Cerebellar cortex (tissue), 1 donor: ENCODE data around the gene PML.
"Not testable (repeated sequence)": the region's sequence is repeated elsewhere in the genome, so short reads cannot be mapped to it uniquely, and the experiment has no call there.

Source experiments
- DNase-seq: peaks from one replicate; pipeline ENCODE4 v3.0.0-alpha.2; 2015; ENCODE audit warnings: low spot score

Gene PML

GRCh38 chr15:74060251-74060650, 65.7 kb downstream of the PML start:
- no peak for DNase-seq

DNA sequence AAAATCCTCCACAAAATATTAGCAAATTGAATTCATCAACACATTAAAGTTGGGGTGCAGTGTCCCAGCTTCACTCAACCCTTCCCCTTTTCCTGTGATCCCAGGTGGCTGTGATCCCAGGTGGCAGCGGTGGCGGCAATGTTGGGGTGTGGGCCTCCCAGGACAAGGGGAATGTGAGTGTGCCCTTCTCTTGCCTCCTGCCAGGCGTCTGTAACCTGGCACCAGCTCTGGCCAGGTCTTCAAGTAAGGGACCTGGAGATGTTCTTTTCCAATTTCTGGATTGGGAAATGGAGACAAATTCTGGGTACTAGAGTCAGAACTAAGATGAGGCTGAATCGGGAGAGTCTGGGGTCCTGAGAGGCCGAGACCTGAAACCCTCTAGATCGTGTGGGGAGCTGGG, 67.7 kb downstream of the PML start:
- no peak for DNase-seq

- DNase-seq: no peak
Measured at GRCh38 chr15:74062671-74063070, 68.2 kb downstream of the PML start.

GRCh38 chr15:74063425-74064146, 69.1 kb downstream of the PML start:
- not testable (repeated sequence) for DNase-seq

DNA sequence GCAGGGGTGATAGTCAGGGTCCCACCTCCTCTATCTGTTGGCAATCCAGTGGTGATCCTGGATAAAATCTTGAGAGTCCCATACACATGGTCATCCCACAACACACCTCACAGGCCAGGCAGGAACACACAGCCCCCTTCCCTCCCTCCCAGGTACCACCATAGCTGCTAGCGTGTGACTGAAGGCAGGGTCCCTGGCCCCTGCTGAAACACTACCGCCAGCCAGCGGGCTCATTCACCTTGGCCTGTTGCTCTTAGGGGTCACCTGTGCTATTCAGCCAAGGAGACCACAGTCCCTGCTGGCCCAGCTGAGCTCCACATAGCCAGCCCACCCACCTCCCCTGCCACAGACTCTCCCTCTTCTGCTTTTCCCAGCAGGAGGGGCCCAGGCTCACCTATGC, 69.7 kb downstream of the PML start:
- not testable (repeated sequence) for DNase-seq

DNA sequence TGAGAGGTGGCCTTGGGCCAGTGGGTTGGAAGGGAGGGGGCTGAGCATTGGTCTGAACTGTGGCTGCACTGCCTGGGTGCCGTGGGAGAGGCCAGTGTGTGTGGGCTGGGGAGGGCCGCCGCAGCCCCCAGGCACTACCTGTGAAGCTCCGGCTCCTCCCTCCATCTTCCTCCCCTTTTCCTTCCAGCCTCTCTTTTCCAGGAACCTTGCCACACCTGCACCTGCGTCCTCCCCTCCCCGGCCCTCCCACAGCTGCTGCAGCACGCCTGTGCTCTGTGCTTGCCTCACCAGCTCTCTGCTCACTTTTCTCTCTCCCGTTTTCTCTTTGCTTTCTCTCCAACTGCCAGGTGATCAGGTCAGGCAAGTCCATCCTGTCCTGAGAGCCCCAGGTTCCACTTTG, 70.3 kb downstream of the PML start:
- DNase-seq: not testable (repeated sequence)

DNA sequence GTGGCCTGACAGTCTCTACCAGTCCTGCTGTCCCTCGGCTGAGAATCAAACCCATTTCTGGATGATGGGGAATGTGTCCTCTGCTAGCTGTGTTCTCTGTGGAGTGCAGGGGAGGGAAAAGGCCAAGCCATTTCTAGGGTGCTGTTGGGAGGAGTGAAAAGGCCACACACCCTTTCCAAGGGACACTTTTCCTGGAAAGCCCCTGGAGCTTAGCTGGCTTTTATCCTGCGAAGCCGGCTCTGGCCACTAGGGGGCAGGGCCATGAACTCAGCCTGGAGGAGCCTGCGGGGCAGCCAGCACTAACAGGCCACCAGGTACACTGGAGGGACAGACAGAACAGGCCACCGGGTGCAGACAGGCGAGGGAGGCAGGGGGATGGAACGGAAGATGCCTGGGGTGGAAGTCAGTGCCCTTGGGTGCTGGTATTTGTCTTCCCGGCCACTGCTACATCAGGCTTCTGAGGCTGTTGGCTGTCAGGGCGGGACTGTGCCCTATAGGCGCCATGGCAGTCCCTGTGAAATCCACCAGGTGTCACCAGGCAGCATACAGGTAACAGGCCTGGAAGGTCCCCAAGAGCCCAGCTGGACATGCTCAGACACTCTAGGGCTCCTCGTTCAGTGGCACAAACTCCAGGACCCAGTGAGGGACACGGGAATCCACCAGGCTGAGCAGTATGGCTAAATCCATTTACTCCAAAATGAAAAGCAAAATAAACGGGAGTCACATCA, 71.3 kb downstream of the PML start:
- DNase-seq: not testable (repeated sequence)

DNA sequence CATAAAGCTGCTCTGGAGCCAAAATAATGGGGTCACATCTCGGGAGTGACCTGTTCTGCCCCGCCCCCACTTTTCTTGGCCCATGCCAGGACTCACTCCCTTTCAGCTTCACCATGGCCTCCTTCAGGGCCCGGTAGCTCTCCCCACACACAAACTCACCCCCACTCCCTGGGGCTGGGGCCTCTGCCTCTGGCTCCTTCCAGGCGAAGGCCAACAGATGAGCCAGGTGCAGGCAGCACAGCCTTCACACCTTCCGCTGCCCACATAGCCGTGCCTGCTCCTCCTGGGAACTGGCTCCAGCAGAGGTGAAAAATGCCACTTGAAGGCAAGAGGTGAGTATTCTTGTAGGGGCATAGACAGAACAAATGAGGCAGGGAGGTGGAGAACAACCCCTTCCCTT, 77.1 kb downstream of the PML start:
- not testable (repeated sequence) for DNase-seq

- DNase-seq: not testable (repeated sequence)
Measured at GRCh38 chr15:74072132-74072531, 77.6 kb downstream of the PML start.

- not testable (repeated sequence) for DNase-seq
Measured at GRCh38 chr15:74072614-74073337, 78.3 kb downstream of the PML start.

DNA sequence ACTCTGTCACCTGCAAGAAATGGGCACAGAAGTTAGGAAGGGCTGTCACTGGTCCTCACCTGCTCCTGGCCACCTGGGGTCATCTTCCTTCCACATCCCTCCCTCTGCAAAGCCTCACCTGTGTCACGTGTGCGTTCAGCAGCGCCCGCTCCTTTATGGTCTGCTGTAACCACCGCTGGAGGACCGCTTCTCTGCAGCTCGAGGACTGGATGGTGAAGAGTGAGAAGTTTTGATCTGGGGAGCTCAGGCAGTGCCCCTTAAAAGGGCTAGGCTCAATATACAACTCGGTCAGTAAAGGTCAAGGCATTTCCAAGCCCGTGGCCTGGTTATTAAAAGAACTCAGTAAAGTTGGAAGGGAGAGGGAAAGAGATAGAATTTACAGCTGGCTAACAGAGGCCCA, 81.3 kb downstream of the PML start:
- not testable (repeated sequence) for DNase-seq

- DNase-seq: not testable (repeated sequence)
Measured at GRCh38 chr15:74082450-74082849, 87.9 kb downstream of the PML start, which contains the start of gene GOLGA6A. Gene GOLGA6A (minus strand): TSS chr15:74082550. CDS start chr15:74082509, 41 bp downstream.

- not testable (repeated sequence) for DNase-seq
Measured at GRCh38 chr15:74094567-74094966, 100.1 kb downstream of the PML start.

- DNase-seq: not testable (repeated sequence)
Measured at GRCh38 chr15:74095610-74096009, 101.1 kb downstream of the PML start.

DNA sequence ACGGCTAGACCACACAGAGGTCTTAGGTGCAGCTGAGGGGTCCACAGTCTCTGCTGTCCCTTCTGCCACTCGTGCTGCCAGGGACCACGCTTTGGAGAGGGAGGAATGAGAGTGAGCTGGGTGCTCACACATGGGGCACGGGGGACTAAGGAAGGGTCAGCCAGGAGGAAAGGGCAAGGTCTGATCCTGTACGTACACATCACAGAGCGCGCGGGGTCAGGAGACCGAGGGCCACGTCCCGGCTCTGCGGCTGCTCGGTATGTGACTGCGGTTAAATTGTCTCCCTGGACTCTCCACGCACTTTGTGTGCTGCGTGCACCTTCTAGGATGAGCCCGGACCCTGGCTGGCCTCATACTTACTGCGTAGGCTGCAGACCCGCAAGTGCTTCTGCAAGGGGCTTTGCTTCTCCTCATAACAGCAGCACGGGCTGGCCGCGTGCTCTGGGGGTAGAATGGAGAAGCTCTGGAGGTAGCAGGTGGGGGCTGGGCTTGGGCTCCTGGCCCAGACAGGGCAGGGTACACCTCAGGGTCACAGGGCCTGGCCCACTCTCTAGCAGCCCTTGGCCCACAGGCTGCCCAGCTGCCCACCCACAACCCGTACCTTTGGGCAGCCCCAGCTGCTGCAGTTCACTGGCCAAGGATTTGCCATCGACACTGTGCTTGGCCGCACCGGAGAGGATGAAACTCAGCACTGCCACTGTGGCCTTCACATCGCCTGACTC, 102.4 kb downstream of the PML start:
- not testable (repeated sequence) for DNase-seq
